ENCODE data around the gene APOBEC3C.
"Not testable (repeated sequence)": the region's sequence is repeated elsewhere in the genome, so short reads cannot be mapped to it uniquely, and the experiment has no call there.

APOBEC3C gene

GRCh38 chr22:39061290-39061689, 47.2 kb downstream of the APOBEC3C start:
- DNase-seq (ENCODE audit: low read depth, low spot score) = not testable (repeated sequence)

GRCh38 chr22:39061951-39062350, 47.9 kb downstream of the APOBEC3C start:
- DNase-seq (ENCODE audit: low read depth, low spot score) = not testable (repeated sequence)

GRCh38 chr22:39063904-39064303, 49.8 kb downstream of the APOBEC3C start:
- not testable (repeated sequence) for DNase-seq (ENCODE audit: low read depth, low spot score)

- not testable (repeated sequence) for DNase-seq (ENCODE audit: low read depth, low spot score)
These were observed 52.6 kb downstream of the APOBEC3C start for GRCh38 chr22:39066442-39067276.

- DNase-seq (ENCODE audit: low read depth, low spot score) = no peak
These were observed 54.2 kb downstream of the APOBEC3C start for GRCh38 chr22:39068033-39068785.
